ENCODE measurements around the gene MMP26.
A peak's percentile ranks its signal among the peaks of the same experiment; 100 is the strongest.
"Not testable (repeated sequence)": the region's sequence is repeated elsewhere in the genome, so short reads cannot be mapped to it uniquely, and the experiment has no call there.

MMP26 gene

GRCh38 chr11:4682623-4683419 is 21.8 kb upstream of the MMP26 start:
- no peaks in the 10 kb centered on the region for H3K27me3 ChIP-seq (ENCODE audit: control insufficient read depth, insufficient read depth, low read length)
- H3K9ac ChIP-seq (ENCODE audit: low read length) = no peak overlapping the region
- no peaks in the 10 kb centered on the region for H3K36me3 ChIP-seq (ENCODE audit: control insufficient read depth, low read depth, low read length)
- no peak overlapping the region for H3K27ac ChIP-seq (ENCODE audit: low read length)
- no peak overlapping the region for H3K4me3 ChIP-seq (ENCODE audit: low read length)
- H3K9me3 ChIP-seq (ENCODE audit: control insufficient read depth, low read depth, low read length) = no peaks in the 10 kb centered on the region
- no peaks in the 10 kb centered on the region for H3K4me1 ChIP-seq (ENCODE audit: control insufficient read depth, low read depth, low read length)

DNA sequence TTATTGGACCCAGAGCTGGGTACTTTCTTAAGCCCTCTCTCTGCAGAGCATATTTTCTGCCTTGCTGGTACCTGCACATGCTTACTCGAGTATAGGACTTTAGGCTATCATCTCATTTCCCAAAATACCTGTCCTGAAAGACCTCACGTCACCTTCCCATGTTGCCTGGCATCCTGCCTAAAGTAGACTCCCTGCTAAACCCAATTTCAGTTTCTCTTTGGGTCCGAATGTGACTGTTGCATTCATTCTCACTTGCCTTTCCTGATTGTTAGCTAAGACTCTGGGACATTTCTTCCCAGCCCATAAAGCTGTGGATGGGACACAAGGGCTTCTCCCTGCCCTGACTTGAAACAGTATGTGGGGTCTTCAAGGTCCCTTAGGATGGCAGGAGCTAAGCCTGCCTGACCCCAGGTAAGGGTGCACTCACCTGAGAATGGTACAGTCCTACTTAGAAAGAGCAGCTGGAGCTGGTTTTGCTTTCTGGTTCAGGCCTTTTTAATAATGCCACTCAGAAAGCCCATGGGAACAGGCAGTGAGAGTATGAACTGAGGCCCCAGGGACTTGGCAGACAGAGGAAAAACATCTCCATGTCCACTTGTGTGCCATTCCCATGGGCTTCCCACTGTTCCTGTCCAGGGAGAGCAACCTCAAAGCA is 19.8 kb upstream of the MMP26 start:
- Histone ChIP-seq H3K4me3 (ENCODE audit: low read length) (no peak overlapping the region), H3K4me1 (ENCODE audit: control insufficient read depth, low read depth, low read length) (no peaks in the 10 kb centered on the region), H3K9ac (ENCODE audit: low read length) (no peak overlapping the region), H3K9me3 (ENCODE audit: control insufficient read depth, low read depth, low read length) (no peaks in the 10 kb centered on the region), H3K27me3 (ENCODE audit: control insufficient read depth, insufficient read depth, low read length) (no peaks in the 10 kb centered on the region), H3K27ac (ENCODE audit: low read length) (no peak overlapping the region), H3K36me3 (ENCODE audit: control insufficient read depth, low read depth, low read length) (no peaks in the 10 kb centered on the region)

DNA sequence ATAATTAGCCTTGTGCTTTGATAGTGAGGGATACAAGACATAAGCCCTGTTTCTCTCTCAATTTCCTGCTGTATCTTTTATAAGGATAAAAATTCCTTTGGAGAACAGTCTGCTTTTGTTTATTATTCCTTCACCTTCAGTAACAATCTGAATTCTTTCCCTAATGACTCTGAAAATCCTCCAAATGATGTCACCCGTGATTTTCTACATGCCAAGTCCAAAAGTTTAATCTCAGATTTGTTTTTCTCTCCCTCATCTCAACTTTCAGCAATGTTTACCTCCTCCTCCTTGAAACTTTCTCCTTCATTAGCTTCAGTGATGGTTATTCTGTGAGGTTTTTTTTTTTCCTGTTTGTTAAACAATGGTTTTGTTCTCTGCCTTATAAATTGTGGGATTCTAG is 9.1 kb upstream of the MMP26 start:
- Histone ChIP-seq H3K27me3 (ENCODE audit: control insufficient read depth, insufficient read depth, low read length) (no peaks in the 10 kb centered on the region), H3K27ac (ENCODE audit: low read length) (no peak overlapping the region), H3K4me3 (ENCODE audit: low read length) (no peak overlapping the region), H3K4me1 (ENCODE audit: control insufficient read depth, low read depth, low read length) (no peaks in the 10 kb centered on the region), H3K9me3 (ENCODE audit: control insufficient read depth, low read depth, low read length) (no peaks in the 10 kb centered on the region), H3K36me3 (ENCODE audit: control insufficient read depth, low read depth, low read length) (no peaks in the 10 kb centered on the region), H3K9ac (ENCODE audit: low read length) (no peak overlapping the region)

GRCh38 chr11:4697585-4697984 is 7.0 kb upstream of the MMP26 start, which contains the start of gene OR51E2:
Gene OR51E2, minus strand, starts transcription at chr11:4697853. Its CDS starts 15,142 bp downstream, at chr11:4682711.
- H3K27ac ChIP-seq (ENCODE audit: low read length) = no peak within 1 kb of the TSS
- no peaks in the 10 kb centered on the region for H3K36me3 ChIP-seq (ENCODE audit: control insufficient read depth, low read depth, low read length)
- H3K9me3 ChIP-seq (ENCODE audit: control insufficient read depth, low read depth, low read length) = no peaks in the 10 kb centered on the region
- H3K4me1 ChIP-seq (ENCODE audit: control insufficient read depth, low read depth, low read length) = no peaks in the 10 kb centered on the region
- H3K4me3 ChIP-seq (ENCODE audit: low read length) = no peak within 1 kb of the TSS
- no peaks in the 10 kb centered on the region for H3K27me3 ChIP-seq (ENCODE audit: control insufficient read depth, insufficient read depth, low read length)
- H3K9ac ChIP-seq (ENCODE audit: low read length) = no peak within 1 kb of the TSS

DNA sequence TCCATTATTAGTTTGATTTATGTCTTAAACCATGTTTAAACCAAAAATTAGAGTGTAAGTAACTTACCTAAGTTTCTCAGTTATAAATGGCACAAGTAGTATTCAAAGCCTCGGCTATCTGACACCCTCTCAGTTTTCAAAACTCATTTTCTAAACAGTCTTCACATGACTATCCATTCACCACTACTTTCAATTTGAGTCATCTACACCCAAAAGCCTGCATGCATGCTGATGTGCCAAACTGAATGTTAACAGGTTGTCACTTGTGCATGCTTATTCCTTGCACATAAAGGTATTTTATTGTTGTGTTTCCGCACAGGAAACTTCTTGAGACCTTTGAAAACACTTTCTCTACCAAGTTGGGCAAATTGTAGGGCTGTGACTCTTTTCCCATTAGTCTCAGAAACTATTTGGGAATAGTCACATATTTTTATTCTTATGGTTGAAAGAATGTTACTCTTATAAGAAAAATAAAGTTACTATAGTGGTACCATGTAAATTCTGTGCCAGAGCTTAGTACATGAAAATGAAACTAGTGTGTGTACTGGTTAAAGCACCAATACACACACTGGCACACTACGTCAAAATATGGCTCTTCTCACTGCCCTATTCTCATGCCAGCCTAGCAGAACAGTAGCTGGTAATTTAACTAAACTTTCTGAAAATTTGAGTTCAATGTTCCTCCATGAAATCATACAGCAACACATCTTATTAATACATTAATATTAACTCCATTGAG is 4.7 kb upstream of the MMP26 start:
- H3K9me3 ChIP-seq (ENCODE audit: control insufficient read depth, low read depth, low read length) = no peaks in the 10 kb centered on the region
- H3K4me1 ChIP-seq (ENCODE audit: control insufficient read depth, low read depth, low read length) = peaks cover 18% of the 10 kb centered on the region
- H3K27ac ChIP-seq (ENCODE audit: low read length) = no peak overlapping the region
- no peak overlapping the region for H3K4me3 ChIP-seq (ENCODE audit: low read length)
- no peak overlapping the region for H3K9ac ChIP-seq (ENCODE audit: low read length)
- H3K27me3 ChIP-seq (ENCODE audit: control insufficient read depth, insufficient read depth, low read length) = no peaks in the 10 kb centered on the region
- no peaks in the 10 kb centered on the region for H3K36me3 ChIP-seq (ENCODE audit: control insufficient read depth, low read depth, low read length)

GRCh38 chr11:4700436-4700820 is 4.2 kb upstream of the MMP26 start:
- Histone ChIP-seq H3K4me1 (ENCODE audit: control insufficient read depth, low read depth, low read length) (peaks cover 24% of the 10 kb centered on the region), H3K36me3 (ENCODE audit: control insufficient read depth, low read depth, low read length) (no peaks in the 10 kb centered on the region), H3K4me3 (ENCODE audit: low read length) (no peak overlapping the region), H3K9me3 (ENCODE audit: control insufficient read depth, low read depth, low read length) (no peaks in the 10 kb centered on the region), H3K9ac (ENCODE audit: low read length) (no peak overlapping the region), H3K27me3 (ENCODE audit: control insufficient read depth, insufficient read depth, low read length) (no peaks in the 10 kb centered on the region), H3K27ac (ENCODE audit: low read length) (no peak overlapping the region)

GRCh38 chr11:4704790-4705334 is 278 bp downstream of the MMP26 start:
- no peaks in the 10 kb centered on the region for H3K9me3 ChIP-seq (ENCODE audit: control insufficient read depth, low read depth, low read length)
- no peaks in the 10 kb centered on the region for H3K36me3 ChIP-seq (ENCODE audit: control insufficient read depth, low read depth, low read length)
- peak overlapping the region; percentile 51 for H3K9ac ChIP-seq (ENCODE audit: low read length)
- H3K4me1 ChIP-seq (ENCODE audit: control insufficient read depth, low read depth, low read length) = peaks cover 24% of the 10 kb centered on the region
- H3K4me3 ChIP-seq (ENCODE audit: low read length) = peak overlapping the region; percentile 46
- no peaks in the 10 kb centered on the region for H3K27me3 ChIP-seq (ENCODE audit: control insufficient read depth, insufficient read depth, low read length)
- H3K27ac ChIP-seq (ENCODE audit: low read length) = peak overlapping the region; percentile 86

- H3K36me3 ChIP-seq (ENCODE audit: control insufficient read depth, low read depth, low read length) = no peaks in the 10 kb centered on the region
- no peak overlapping the region for H3K9ac ChIP-seq (ENCODE audit: low read length)
- H3K4me3 ChIP-seq (ENCODE audit: low read length) = no peak overlapping the region
- H3K9me3 ChIP-seq (ENCODE audit: control insufficient read depth, low read depth, low read length) = no peaks in the 10 kb centered on the region
- peaks cover 1% of the 10 kb centered on the region for H3K4me1 ChIP-seq (ENCODE audit: control insufficient read depth, low read depth, low read length)
- no peaks in the 10 kb centered on the region for H3K27me3 ChIP-seq (ENCODE audit: control insufficient read depth, insufficient read depth, low read length)
- no peak overlapping the region for H3K27ac ChIP-seq (ENCODE audit: low read length)
Measured at GRCh38 chr11:4713241-4713640, 8.7 kb downstream of the MMP26 start.

- Histone ChIP-seq H3K36me3 (ENCODE audit: control insufficient read depth, low read depth, low read length) (no peaks in the 10 kb centered on the region), H3K9ac (ENCODE audit: low read length) (no peak overlapping the region), H3K4me1 (ENCODE audit: control insufficient read depth, low read depth, low read length) (peaks cover 7% of the 10 kb centered on the region), H3K27me3 (ENCODE audit: control insufficient read depth, insufficient read depth, low read length) (no peaks in the 10 kb centered on the region), H3K4me3 (ENCODE audit: low read length) (no peak overlapping the region), H3K9me3 (ENCODE audit: control insufficient read depth, low read depth, low read length) (no peaks in the 10 kb centered on the region), H3K27ac (ENCODE audit: low read length) (no peak overlapping the region)
Measured at GRCh38 chr11:4714300-4714699, 9.7 kb downstream of the MMP26 start.

DNA sequence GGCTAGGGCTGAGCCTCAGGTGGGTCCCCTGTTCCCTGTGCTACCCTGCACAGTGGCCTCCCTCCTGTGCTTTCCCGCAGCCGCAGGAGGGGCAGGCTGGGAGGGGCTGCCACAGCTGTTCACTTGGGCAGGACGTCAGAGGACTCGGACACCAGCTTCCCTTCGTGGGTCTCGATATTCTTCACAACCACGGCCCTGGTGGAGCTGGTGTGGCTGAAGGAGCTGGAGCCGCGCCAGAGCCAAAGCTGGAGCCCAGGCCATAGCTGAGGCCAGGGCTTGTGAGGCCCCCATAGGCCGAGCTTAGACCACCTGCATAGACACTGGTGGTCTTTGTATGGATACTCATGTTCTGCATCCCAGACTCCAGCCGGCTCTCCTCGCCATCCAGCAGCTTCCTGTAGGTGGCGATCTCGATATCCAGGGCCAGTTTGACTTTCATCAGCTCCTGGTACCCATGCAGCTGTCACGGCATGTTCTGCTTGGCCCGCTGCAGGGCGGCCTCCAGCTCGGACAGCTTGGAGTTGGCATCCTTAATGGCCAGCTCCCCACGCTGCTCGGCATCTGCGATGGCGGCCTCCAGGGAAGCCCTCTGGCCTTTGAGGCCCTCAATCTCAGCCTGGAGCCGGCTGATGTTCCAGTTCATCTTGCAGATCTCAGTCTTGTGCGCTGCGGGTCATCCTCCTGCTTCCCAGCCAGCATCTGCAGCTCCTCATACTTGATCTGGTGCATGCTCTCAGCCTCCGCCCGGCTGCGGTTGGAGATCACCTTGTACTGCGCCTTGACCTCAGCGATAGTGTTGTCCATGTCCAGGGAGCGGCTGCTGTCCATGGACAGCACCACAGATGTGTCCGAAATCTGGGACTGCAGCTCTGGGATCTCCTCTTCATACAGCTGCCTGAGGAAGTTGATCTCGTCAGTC is 18.3 kb downstream of the MMP26 start:
- H3K9me3 ChIP-seq (ENCODE audit: control insufficient read depth, low read depth, low read length); H3K27ac ChIP-seq (ENCODE audit: low read length); H3K9ac ChIP-seq (ENCODE audit: low read length); H3K27me3 ChIP-seq (ENCODE audit: control insufficient read depth, insufficient read depth, low read length); H3K4me3 ChIP-seq (ENCODE audit: low read length); H3K4me1 ChIP-seq (ENCODE audit: control insufficient read depth, low read depth, low read length); H3K36me3 ChIP-seq (ENCODE audit: control insufficient read depth, low read depth, low read length): not testable (repeated sequence)

GRCh38 chr11:4727171-4727570 is 22.6 kb downstream of the MMP26 start:
- no peak overlapping the region for H3K9ac ChIP-seq (ENCODE audit: low read length)
- H3K9me3 ChIP-seq (ENCODE audit: control insufficient read depth, low read depth, low read length) = no peaks in the 10 kb centered on the region
- no peak overlapping the region for H3K27ac ChIP-seq (ENCODE audit: low read length)
- no peaks in the 10 kb centered on the region for H3K4me1 ChIP-seq (ENCODE audit: control insufficient read depth, low read depth, low read length)
- no peaks in the 10 kb centered on the region for H3K27me3 ChIP-seq (ENCODE audit: control insufficient read depth, insufficient read depth, low read length)
- no peak overlapping the region for H3K4me3 ChIP-seq (ENCODE audit: low read length)
- no peaks in the 10 kb centered on the region for H3K36me3 ChIP-seq (ENCODE audit: control insufficient read depth, low read depth, low read length)
